ENCODE measurements around the gene ATP2A3.

Gene ATP2A3

GRCh38 chr17:3929764-3930163 is 34.5 kb downstream of the ATP2A3 start:
- Histone ChIP-seq H3K27me3 (ENCODE audit: control insufficient read depth in 1 of 2, insufficient read depth in 2 of 2, low read length in 2 of 2) (no peaks in the 10 kb centered on the region), H3K4me3 (ENCODE audit: low read depth in 1 of 2, low read length in 2 of 2) (no peak overlapping the region), H3K4me1 (ENCODE audit: control insufficient read depth in 1 of 2, insufficient read depth in 2 of 2, low read length in 2 of 2) (no peaks in the 10 kb centered on the region), H3K9ac (ENCODE audit: low read depth in 1 of 2, low read length in 2 of 2) (no peak overlapping the region), H3K27ac (ENCODE audit: low read depth, low read length) (no peak overlapping the region), H3K36me3 (ENCODE audit: control insufficient read depth in 1 of 2, insufficient read depth in 2 of 2, low read length in 2 of 2) (peaks cover 5 to 27% of the 10 kb centered on the region in 2 donors), H3K9me3 (ENCODE audit: control insufficient read depth in 1 of 2, low read length in 2 of 2) (no peaks in the 10 kb centered on the region)

GRCh38 chr17:3929181-3929580 is 35.1 kb downstream of the ATP2A3 start:
- Histone ChIP-seq H3K36me3 (ENCODE audit: control insufficient read depth in 1 of 2, insufficient read depth in 2 of 2, low read length in 2 of 2) (peaks cover 5 to 25% of the 10 kb centered on the region in 2 donors), H3K27me3 (ENCODE audit: control insufficient read depth in 1 of 2, insufficient read depth in 2 of 2, low read length in 2 of 2) (no peaks in the 10 kb centered on the region), H3K4me3 (ENCODE audit: low read depth in 1 of 2, low read length in 2 of 2) (no peak overlapping the region), H3K4me1 (ENCODE audit: control insufficient read depth in 1 of 2, insufficient read depth in 2 of 2, low read length in 2 of 2) (peaks cover 0 to 3% of the 10 kb centered on the region in 2 donors), H3K27ac (ENCODE audit: low read depth, low read length) (no peak overlapping the region), H3K9me3 (ENCODE audit: control insufficient read depth in 1 of 2, low read length in 2 of 2) (no peaks in the 10 kb centered on the region), H3K9ac (ENCODE audit: low read depth in 1 of 2, low read length in 2 of 2) (no peak overlapping the region)

GRCh38 chr17:3928406-3928805 is 35.8 kb downstream of the ATP2A3 start:
- Histone ChIP-seq H3K27ac (ENCODE audit: low read depth, low read length) (no peak overlapping the region), H3K4me1 (ENCODE audit: control insufficient read depth in 1 of 2, insufficient read depth in 2 of 2, low read length in 2 of 2) (peaks cover 0 to 3% of the 10 kb centered on the region in 2 donors)

GRCh38 chr17:3927628-3928340 is 36.5 kb downstream of the ATP2A3 start:
- Histone ChIP-seq H3K4me1 (ENCODE audit: control insufficient read depth in 1 of 2, insufficient read depth in 2 of 2, low read length in 2 of 2) (peaks cover 0 to 3% of the 10 kb centered on the region in 2 donors), H3K27me3 (ENCODE audit: control insufficient read depth in 1 of 2, insufficient read depth in 2 of 2, low read length in 2 of 2) (no peaks in the 10 kb centered on the region), H3K36me3 (ENCODE audit: control insufficient read depth in 1 of 2, insufficient read depth in 2 of 2, low read length in 2 of 2) (peaks cover 5 to 23% of the 10 kb centered on the region in 2 donors), H3K4me3 (ENCODE audit: low read depth in 1 of 2, low read length in 2 of 2) (no peak overlapping the region), H3K27ac (ENCODE audit: low read depth, low read length) (no peak overlapping the region), H3K9ac (ENCODE audit: low read depth in 1 of 2, low read length in 2 of 2) (no peak overlapping the region), H3K9me3 (ENCODE audit: control insufficient read depth in 1 of 2, low read length in 2 of 2) (no peaks in the 10 kb centered on the region)

More at GRCh38 chr17:3928406-3928805, 35.8 kb downstream of the ATP2A3 start:
- Histone ChIP-seq H3K9me3 (ENCODE audit: control insufficient read depth in 1 of 2, low read length in 2 of 2) (no peaks in the 10 kb centered on the region), H3K9ac (ENCODE audit: low read depth in 1 of 2, low read length in 2 of 2) (no peak overlapping the region), H3K27me3 (ENCODE audit: control insufficient read depth in 1 of 2, insufficient read depth in 2 of 2, low read length in 2 of 2) (no peaks in the 10 kb centered on the region), H3K36me3 (ENCODE audit: control insufficient read depth in 1 of 2, insufficient read depth in 2 of 2, low read length in 2 of 2) (peaks cover 5 to 23% of the 10 kb centered on the region in 2 donors), H3K4me3 (ENCODE audit: low read depth in 1 of 2, low read length in 2 of 2) (no peak overlapping the region)

- Histone ChIP-seq H3K4me1 (ENCODE audit: control insufficient read depth in 1 of 2, insufficient read depth in 2 of 2, low read length in 2 of 2) (peaks cover 0 to 3% of the 10 kb centered on the region in 2 donors), H3K27me3 (ENCODE audit: control insufficient read depth in 1 of 2, insufficient read depth in 2 of 2, low read length in 2 of 2) (no peaks in the 10 kb centered on the region), H3K36me3 (ENCODE audit: control insufficient read depth in 1 of 2, insufficient read depth in 2 of 2, low read length in 2 of 2) (peaks cover 5 to 23% of the 10 kb centered on the region in 2 donors), H3K27ac (ENCODE audit: low read depth, low read length) (no peak overlapping the region), H3K4me3 (ENCODE audit: low read depth in 1 of 2, low read length in 2 of 2) (no peak overlapping the region), H3K9me3 (ENCODE audit: control insufficient read depth in 1 of 2, low read length in 2 of 2) (no peaks in the 10 kb centered on the region), H3K9ac (ENCODE audit: low read depth in 1 of 2, low read length in 2 of 2) (peak overlapping the region in 1 of 2 donors; percentile 1)
These were observed 37.2 kb downstream of the ATP2A3 start for GRCh38 chr17:3926860-3927627.

- H3K4me1 ChIP-seq (ENCODE audit: control insufficient read depth in 1 of 2, insufficient read depth in 2 of 2, low read length in 2 of 2): peaks cover 0 to 3% of the 10 kb centered on the region in 2 donors
- no peaks in the 10 kb centered on the region for H3K27me3 ChIP-seq (ENCODE audit: control insufficient read depth in 1 of 2, insufficient read depth in 2 of 2, low read length in 2 of 2)
- no peaks in the 10 kb centered on the region for H3K9me3 ChIP-seq (ENCODE audit: control insufficient read depth in 1 of 2, low read length in 2 of 2)
- H3K27ac ChIP-seq (ENCODE audit: low read depth, low read length): no peak overlapping the region
- H3K4me3 ChIP-seq (ENCODE audit: low read depth in 1 of 2, low read length in 2 of 2): no peak overlapping the region
- H3K9ac ChIP-seq (ENCODE audit: low read depth in 1 of 2, low read length in 2 of 2): no peak overlapping the region
- H3K36me3 ChIP-seq (ENCODE audit: control insufficient read depth in 1 of 2, insufficient read depth in 2 of 2, low read length in 2 of 2): peaks cover 5 to 23% of the 10 kb centered on the region in 2 donors
These were observed 38.4 kb downstream of the ATP2A3 start for GRCh38 chr17:3925684-3926485.

GRCh38 chr17:3924512-3925350 is 39.5 kb downstream of the ATP2A3 start:
- Histone ChIP-seq H3K36me3 (ENCODE audit: control insufficient read depth in 1 of 2, insufficient read depth in 2 of 2, low read length in 2 of 2) (peaks cover 5 to 23% of the 10 kb centered on the region in 2 donors), H3K27me3 (ENCODE audit: control insufficient read depth in 1 of 2, insufficient read depth in 2 of 2, low read length in 2 of 2) (no peaks in the 10 kb centered on the region), H3K4me1 (ENCODE audit: control insufficient read depth in 1 of 2, insufficient read depth in 2 of 2, low read length in 2 of 2) (peaks cover 0 to 3% of the 10 kb centered on the region in 2 donors), H3K27ac (ENCODE audit: low read depth, low read length) (peak overlapping the region; percentile 10), H3K9me3 (ENCODE audit: control insufficient read depth in 1 of 2, low read length in 2 of 2) (no peaks in the 10 kb centered on the region), H3K4me3 (ENCODE audit: low read depth in 1 of 2, low read length in 2 of 2) (no peak overlapping the region), H3K9ac (ENCODE audit: low read depth in 1 of 2, low read length in 2 of 2) (no peak overlapping the region)

GRCh38 chr17:3923466-3924190 is 40.6 kb downstream of the ATP2A3 start:
- Histone ChIP-seq H3K4me3 (ENCODE audit: low read depth in 1 of 2, low read length in 2 of 2) (no peak overlapping the region), H3K9ac (ENCODE audit: low read depth in 1 of 2, low read length in 2 of 2) (no peak overlapping the region), H3K27ac (ENCODE audit: low read depth, low read length) (no peak overlapping the region), H3K27me3 (ENCODE audit: control insufficient read depth in 1 of 2, insufficient read depth in 2 of 2, low read length in 2 of 2) (no peaks in the 10 kb centered on the region), H3K4me1 (ENCODE audit: control insufficient read depth in 1 of 2, insufficient read depth in 2 of 2, low read length in 2 of 2) (peaks cover 3 to 6% of the 10 kb centered on the region in 2 donors), H3K36me3 (ENCODE audit: control insufficient read depth in 1 of 2, insufficient read depth in 2 of 2, low read length in 2 of 2) (peaks cover 0 to 15% of the 10 kb centered on the region in 2 donors), H3K9me3 (ENCODE audit: control insufficient read depth in 1 of 2, low read length in 2 of 2) (no peaks in the 10 kb centered on the region)

- Histone ChIP-seq H3K9me3 (ENCODE audit: control insufficient read depth in 1 of 2, low read length in 2 of 2) (no peaks in the 10 kb centered on the region), H3K9ac (ENCODE audit: low read depth in 1 of 2, low read length in 2 of 2) (no peak overlapping the region), H3K36me3 (ENCODE audit: control insufficient read depth in 1 of 2, insufficient read depth in 2 of 2, low read length in 2 of 2) (peaks cover 0 to 7% of the 10 kb centered on the region in 2 donors), H3K27me3 (ENCODE audit: control insufficient read depth in 1 of 2, insufficient read depth in 2 of 2, low read length in 2 of 2) (no peaks in the 10 kb centered on the region), H3K4me1 (ENCODE audit: control insufficient read depth in 1 of 2, insufficient read depth in 2 of 2, low read length in 2 of 2) (peaks cover 7 to 9% of the 10 kb centered on the region in 2 donors), H3K4me3 (ENCODE audit: low read depth in 1 of 2, low read length in 2 of 2) (no peak overlapping the region), H3K27ac (ENCODE audit: low read depth, low read length) (no peak overlapping the region)
These were observed 41.5 kb downstream of the ATP2A3 start for GRCh38 chr17:3922765-3923164.

Measured in duodenal mucosa (tissue), 2 donors.